GM21526 (cell line): ENCODE data around the gene CES3.
"Not testable (repeated sequence)": the region's sequence is repeated elsewhere in the genome, so short reads cannot be mapped to it uniquely, and the experiment has no call there.

ENCODE experiments used
- ATAC-seq: cut with Tn5 transposase; IDR thresholded peaks from one replicate; pipeline ENCODE4 v1.9.1; 2021; ENCODE audit warnings: moderate library complexity; ENCODE audit not compliant: unreplicated experiment, low FRiP score

The CES3 gene

DNA sequence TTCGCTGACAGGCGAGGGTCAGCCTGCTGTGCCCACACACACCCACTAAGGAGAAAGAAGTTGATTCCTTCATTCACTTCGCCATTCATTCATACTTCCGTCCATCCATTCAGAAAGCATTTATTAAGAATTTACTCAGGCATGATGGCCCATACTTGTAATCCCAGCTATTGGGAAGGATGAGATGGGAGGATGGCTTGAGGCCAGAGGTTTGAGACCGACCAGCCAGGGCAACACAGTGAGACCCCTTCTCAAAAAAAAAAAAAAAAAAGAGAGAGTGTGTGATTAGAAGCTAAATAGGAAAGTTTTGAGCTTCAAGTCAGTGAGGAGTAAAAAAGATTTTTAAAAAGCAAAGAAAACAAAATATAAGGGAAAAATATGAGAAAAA lies 17.0 kb upstream of the CES3 start:
- no peak for ATAC-seq

DNA sequence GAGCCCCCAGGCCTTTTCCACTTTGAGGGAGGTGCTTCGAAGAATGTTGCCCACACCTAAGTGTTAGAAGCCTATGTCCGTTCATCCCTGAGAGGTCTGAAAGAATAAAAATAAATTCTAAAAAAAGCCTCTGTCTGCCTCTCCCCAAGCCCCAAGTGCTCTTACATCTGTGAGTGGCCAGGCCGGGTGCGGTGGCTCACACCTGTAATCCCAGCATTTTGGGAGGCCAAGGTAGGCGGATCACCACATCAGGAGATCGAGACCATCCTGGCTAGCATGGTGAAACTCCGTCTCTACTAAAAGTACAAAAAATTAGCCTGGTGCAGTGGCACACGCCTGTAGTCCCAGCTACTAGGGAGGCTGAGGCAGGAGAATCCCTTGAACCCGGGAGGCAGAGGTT lies 16.1 kb upstream of the CES3 start:
- ATAC-seq, result not testable (repeated sequence)

DNA sequence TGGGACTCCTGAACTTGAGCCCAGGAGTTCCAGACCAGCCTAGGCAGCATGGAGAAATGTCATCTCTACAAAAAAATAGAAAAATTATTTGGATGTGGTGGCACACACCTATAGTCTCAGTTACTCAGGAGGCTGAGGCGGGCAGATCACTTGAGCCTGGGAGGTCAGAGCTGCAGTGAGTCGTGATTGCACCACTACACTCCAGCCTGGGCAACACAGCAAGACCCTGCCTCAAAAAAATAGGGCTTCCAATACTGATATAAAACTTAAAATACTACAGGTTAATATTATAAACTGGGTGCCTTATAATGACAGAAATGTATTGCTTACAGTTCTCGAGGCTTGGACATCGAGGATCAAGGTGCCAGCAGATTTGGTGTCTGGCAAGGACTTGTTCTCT lies 15.1 kb upstream of the CES3 start:
- no peak for ATAC-seq

DNA sequence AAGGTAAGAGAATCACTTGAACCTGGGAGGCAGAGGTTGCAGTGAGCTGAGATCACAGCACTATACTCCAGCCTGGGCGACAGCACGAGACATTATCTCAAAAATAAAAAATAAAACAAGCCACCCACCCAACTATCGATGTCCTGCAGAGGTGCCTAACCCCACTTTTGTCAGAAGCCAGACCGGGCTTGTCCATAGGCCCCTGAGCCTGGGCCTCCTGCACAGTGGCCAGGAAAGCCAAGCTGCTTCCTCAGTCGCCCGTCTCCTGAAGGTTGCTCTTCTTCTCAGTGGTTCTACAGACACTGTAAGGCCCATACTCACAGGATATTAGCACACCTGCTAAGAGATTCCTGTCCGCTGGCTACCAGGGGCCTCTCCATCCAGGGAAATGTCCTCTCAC lies 14.5 kb upstream of the CES3 start:
- no peak for ATAC-seq

DNA sequence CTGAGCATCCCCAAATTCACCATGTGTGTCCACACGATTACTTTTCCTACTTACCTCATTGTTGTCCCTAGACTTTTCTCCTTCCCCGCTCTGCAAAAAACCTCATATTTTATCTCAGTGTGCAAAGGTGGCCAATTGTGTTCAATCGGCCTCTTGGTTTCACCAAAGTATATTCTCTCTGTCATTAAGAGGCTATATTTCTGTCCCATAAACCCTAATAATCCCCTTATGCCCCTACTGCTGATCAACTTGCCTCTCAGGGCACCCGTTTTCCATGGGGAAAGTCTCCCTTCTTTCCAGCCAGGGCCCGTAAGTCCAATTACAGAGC lies 14.1 kb upstream of the CES3 start:
- no peak for ATAC-seq

DNA sequence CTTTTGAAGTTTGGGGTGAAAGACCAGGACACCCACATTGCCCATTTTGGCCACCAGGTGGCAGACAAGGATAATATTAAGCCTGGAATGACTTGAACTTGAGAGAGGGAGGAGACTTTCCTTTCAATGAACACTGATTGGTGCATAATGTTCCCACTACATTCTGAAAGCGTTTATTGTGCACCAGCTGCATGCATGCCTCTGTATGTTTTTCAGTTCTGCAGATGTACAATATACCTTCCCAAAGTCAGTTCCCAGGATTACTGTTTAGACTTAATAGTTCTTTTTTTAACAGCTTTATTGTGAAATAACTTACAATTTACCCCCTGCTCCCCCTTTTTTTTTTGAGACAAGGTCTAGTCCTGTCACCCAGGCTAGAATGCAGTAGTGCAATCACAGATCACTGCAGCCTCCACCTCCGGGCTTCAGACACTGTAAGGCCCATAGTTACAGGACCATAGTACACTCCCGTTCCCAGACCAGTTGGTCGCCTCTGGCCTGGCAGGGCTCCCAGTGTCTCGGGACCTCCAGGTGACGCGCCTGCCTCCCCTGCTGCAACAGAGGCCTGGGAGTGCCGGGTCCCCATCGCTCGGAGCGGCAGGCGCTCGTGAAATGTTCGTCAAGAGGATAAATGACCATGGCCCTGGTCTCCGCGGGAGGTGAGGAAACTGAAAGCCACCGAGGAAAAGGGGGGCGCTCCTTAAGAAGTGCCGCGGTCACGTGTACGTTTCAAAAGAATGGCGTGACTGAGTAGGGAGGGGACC lies 13.6 kb upstream of the CES3 start:
- peak; percentile 49 for ATAC-seq

DNA sequence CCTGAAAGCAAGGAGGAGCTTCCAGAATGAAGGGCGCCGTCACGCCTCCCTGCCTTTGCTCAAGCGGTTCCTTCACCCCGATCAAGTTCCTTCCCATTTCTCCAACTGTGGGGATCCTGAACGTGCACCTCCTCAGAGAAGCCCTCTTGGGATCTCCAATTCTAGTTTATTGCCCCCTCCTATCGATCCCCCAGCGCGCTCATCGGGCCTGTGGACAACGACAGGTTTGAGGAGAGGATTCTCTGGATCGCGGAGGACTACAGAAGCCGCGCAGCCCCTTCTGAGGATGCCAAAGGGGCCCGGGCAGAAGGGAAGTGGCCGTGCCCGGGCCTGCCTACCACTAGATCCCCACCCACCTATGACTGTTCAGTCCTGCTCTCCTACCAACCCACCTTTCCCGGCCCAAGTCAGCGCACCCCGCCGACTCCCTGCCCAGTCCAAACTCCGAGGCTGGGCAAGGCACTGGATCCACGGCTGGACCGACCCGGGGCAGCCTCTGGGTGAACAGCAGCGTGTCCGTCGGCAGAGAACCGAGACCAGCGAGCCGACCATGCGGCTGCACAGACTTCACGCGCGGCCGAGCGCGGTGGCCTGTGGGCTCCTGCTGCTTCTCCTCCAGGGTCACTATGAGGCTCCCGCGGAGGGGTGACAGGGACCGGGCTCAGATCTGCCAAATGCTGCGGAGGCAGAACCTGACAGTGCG lies 12.8 kb upstream of the CES3 start:
- ATAC-seq, result no peak

DNA sequence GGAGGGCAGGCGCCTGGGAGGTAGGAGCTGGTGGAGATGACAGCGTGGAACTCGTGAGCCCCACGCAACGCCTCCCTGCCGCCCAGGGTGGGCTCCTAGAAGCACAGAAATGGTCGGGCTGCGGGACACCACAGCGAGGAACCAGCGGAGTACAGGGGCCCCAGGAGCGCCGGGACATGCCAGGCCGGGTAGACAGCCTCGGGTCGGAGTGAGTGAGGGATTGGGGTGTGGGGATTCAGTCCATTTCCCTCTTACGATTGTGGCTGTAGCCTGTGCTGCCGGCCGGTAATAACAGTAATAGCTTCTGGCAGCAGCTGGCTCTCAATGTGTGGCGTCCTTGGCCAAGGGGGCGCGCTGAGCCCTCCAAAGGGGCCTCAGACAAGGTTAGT lies 12.2 kb upstream of the CES3 start:
- ATAC-seq, result no peak

DNA sequence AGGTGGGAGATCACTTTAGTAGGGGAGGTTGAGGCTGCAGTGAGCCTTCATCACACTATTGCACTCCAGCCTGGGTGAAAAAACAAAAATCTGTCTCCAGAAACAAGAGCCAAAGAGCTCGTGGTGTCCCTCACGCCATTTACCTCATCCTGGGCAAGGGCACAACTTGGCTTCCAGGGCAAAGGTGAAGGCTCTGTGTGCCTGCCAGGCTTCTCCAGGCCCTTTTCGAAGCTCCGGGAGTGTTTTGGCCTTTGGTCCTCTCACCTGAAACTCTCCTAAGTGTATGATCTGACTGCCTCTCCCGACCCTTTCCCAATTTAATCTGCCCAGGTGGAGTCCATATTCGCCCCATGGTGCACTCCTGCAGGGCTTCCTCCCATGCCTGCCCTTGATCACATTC lies 11.6 kb upstream of the CES3 start:
- no peak for ATAC-seq

DNA sequence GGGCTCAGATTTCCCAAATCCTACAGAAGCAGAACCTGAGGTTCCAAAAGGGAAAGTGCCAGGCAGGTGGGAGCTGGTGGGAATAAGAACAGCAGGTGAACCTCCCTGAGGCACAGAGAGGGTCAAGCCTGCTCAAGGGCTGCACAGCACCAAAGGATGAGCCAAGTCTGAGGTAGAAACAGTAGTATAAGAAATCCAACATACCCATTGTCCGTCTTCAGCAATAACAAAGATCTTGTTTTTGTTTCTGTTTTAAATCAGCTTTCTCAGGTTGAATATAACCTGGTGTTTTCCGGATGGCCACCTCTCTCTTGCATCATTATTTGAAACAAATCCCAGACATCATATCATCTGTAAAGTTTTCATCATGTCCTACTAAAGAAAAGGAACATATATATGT lies 10.6 kb upstream of the CES3 start:
- ATAC-seq, result no peak

DNA sequence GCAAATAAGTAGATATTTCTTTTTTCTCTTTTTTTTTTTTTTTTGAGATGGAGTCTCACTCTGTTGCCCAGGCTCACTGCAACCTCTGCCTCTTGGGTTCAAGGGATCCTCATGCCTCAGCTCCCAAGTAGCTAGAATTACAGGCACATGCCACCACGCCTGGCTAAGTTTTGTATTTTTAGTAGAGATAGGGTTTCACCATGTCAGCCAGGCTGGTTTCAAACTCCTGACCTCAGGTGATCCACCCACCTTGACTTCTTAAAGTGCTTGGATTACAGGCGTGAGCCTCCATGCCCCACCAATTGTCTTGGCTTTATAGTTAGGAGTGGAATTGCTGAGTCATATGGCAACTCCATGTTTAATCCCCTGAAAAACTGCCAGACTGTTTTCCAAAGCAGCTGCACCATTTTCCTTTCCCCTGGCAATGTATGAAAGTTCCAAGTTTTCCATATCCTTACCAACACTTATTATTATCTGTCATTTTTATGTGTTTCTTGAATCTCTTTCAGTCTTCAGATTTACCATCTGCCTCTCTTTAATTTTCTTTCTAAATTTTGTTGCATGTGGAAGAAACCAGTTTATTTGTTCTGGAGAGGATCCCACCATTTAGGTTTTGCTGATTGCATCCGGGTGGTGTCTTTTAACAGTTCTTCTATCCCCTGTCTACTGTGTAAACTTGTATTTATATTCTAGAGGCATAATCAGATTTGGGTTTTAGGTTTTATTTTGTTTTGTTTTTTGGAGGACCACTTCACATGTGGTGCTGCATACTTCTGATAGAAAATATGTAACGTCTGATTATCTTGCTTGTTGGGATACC lies 9.9 kb upstream of the CES3 start:
- ATAC-seq, result no peak

DNA sequence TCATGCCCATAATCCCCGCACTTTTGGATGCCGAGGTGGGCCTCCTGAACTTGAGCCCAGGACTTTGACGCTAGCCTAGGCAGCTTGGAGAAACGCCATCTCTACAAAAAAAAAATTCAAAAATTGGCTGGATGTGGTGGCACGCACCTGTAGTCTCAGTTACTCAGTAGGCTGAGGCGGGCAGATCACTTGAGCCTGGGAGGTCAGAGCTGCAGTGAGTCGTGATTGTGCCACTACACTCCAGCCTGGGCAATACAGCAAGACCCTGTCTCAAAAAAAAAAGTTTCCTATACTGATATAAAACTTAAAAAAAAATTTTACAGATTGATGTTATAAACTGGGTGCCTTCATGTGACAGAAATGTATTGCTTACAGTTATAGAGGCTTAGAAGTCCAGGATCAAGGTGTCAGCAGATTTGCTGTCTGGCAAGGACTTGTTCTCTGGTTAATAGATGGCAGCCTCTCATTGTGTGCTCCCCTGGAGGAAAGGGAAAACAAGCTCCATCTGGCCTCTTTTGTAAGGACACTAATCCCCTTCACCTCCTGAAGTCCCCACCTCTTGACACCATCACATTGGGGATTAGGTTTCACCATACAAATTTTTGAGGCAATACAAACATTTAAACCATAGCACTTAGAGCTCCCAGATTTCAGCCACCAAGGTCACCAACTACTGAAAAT lies 8.5 kb upstream of the CES3 start:
- ATAC-seq, result no peak

DNA sequence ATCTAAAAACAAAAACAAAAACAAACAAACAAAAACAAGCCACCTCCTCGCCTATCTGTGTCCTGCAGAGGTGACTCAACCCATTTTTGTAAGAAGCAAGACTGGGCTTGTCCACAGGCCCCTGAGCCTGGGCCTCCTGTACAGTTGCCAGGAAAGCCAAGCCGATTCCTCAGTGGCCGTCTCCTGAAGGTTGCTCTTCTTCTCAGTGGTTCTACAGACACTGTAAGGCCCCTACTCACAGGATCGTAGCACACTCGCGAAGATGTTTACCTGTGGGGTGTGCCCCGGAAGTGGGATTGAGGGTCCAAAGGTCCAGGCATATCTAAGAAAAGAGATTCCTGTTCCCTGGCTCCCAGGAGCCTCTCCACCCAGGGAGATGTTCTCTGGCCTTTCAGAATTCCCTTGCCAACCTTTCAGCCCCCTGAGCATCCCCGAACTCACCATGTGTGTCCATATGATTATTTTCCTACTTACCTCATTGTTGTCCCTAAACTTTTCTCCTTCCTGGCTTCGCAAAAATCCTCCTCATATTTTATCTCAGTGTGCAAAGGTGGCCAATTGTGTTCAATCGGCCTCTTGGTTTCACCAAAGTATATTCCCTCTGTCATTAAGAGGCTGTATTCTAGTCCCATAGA lies 7.5 kb upstream of the CES3 start:
- no peak for ATAC-seq

DNA sequence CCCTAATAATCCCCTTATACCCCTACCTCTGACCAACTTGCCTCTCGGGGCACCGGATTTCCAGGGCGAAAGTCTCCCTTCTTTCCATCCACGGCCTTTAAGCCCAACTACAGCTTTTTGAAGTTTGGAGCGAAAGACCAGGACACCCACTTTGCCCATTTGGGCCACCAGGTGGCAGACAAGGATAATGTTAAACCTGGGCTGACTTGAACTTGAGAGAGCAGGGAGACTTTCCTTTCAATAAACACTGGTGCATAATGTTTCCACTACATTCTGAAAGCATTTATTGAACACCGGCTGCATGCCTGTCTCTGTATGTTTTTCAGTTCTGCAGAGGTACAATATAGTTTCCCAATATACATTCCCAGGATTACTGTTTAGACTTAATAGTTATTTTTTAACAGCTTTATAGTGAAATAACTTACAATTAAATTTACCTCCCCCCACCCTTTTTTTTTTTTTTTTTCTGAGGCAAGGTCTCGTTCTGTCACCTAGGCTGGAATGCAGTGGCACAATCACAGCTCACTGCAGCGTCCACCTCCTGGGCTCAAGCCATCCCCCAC lies 6.9 kb upstream of the CES3 start:
- ATAC-seq, result peak; percentile 54

DNA sequence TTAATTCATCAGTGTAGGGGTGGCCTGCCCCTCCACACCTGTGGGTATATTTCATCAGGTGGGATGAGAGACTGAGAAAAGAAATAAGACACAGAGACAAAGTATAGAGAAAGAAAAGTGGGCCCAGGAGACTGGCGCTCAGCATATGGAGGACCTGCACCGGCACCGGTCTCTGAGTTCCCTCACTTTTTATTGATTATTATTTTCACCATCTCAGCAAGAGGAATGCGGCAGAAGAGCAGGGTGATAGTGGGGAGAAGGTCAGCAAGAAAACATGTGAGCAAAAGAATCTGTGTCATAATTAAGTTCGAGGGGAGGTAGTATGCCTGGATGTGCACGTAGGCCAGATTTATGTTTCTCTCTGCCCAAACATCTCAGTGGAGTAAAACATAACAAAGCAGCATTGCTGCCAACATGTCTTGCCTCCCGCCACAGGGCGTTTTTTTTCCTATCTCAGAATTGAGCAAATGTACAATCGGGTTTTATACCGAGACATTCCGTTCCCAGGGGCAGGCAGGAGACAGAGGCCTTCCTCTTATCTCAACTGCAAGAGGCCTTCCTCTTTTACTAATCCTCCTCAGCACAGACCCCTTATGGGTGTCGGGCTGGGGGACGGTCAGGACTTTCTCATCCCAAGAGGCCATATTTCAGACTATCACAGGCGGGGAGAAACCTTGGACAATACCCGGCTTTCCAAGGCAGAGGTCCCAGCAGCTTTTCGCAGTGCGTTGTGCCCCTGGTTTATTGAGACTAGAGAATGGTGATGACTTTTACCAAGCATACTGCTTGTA lies 5.5 kb upstream of the CES3 start:
- not testable (repeated sequence) for ATAC-seq

DNA sequence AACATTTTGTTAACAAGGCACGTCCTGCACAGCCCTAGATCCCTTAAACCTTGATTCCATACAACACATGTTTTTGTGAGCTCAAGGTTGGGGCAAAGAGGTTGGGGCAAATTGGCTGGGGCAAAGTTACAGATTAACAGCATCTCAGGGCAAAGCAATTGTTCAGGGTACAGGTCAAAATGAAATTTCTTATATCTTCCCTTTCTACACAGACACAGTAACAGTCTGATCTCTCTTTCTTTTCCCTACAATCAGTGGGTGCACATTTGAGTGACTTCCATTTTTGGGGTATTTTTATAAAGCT lies 5.0 kb upstream of the CES3 start:
- ATAC-seq, result not testable (repeated sequence)

DNA sequence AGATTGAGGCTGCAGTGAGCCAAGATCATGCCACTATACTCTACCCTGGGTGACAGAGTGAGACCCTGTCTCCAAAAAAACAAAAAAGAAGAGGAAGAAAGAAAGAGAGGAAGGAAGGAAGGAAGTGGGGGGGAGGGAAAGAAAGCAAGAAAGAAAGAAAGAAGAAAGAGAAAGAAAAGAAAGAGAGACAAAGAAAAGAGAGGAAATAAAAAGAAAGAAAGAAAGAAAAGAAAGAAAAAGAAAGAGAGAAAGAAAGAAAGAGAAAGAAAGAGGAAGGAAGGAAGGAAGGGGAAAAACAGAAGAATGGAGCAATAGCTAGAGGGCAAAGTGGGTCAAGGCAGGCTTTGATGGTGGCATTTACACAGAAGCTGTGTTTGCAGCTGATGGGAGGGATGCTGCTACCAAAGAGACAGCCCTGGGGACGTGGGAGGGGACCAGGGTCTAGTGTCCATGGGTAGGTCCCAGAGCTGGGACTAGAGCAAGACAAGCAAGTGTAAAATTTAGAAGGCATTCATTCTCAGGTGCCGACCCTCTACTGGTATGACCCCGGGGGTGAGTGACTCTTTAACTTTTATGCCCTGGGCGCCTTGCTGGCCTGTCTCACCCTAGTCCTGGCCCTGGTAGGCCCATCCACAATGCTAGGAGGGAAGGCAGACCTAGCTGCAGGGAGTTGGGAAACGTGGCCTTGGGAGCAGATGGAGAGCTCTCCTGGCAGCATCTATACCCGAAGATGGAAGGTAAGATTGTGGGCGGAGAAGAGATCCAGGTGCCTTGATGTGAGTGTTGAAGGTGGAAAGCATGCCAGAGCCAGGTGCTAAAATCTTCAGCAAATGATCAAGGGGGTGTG lies 2.0 kb upstream of the CES3 start:
- ATAC-seq, result no peak

DNA sequence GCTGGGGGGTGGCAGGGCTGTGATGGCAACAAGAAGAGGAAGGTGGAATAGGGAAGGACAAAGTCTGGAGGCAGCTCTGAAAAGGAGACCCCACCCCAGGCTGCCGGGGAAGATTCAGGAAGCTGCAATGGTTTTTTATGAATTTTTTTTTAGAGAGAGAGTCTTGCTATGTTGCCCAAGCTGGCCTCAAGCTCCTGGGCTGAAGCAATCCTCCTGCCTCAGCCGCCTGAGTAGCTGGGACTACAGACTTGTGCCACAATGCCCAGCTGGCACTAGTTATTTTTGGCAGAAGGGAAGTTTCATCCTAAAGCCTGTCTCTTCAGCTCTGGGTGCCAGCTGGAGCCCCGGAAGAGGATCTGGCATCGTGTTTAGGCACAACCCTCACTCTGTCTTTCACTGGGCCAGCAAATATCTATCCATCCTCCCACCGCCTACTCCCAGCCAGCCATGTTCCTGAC lies 1.3 kb upstream of the CES3 start:
- no peak for ATAC-seq

DNA sequence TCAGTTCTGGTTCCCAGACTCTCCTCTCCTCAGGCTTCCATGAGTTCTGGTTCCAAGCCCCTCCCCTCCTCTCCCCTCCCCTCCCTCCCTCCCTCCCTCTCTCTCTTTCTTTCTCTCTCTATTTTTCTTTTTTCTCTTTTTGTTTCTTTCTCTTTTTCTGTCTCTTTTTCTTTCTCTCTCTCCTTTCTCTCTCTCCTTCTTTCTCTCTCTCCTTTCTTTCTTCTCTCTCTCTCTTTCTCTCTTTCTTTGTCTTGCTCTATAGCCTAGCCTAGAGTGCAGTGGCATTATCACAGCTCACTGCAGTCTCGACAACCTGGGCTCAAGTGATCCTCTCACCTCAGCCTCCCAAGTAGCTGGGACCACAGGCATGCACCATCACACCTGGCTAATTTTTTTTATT lies 796 bp upstream of the CES3 start:
- ATAC-seq, result no peak
